NCI-H2227 (cell line): Measurements from ENCODE around the gene PSD4.

ENCODE experiments used
- DNase-seq: peaks from one replicate; lab custom pipeline; 2025; ENCODE audit not compliant: unreplicated experiment; lab: John Stamatoyannopoulos, UW

The PSD4 gene

GRCh38 chr2:113141451-113141850, 32.3 kb upstream of the PSD4 start:
- no peak for DNase-seq

GRCh38 chr2:113142290-113142689, 31.5 kb upstream of the PSD4 start:
- DNase-seq = no peak

- DNase-seq = no peak
Observed at GRCh38 chr2:113144259-113144658, 29.5 kb upstream of the PSD4 start.

- no peak for DNase-seq
Observed at GRCh38 chr2:113148606-113149552, 24.9 kb upstream of the PSD4 start.

GRCh38 chr2:113149553-113150257, 24.1 kb upstream of the PSD4 start:
- no peak for DNase-seq

GRCh38 chr2:113150258-113150601, 23.5 kb upstream of the PSD4 start:
- DNase-seq = no peak

GRCh38 chr2:113155331-113155730, 18.4 kb upstream of the PSD4 start:
- no peak for DNase-seq

GRCh38 chr2:113156278-113157117, 17.3 kb upstream of the PSD4 start:
- DNase-seq = peak; percentile 35

GRCh38 chr2:113157118-113157896, 16.5 kb upstream of the PSD4 start:
- peak; percentile 51 for DNase-seq

- no peak for DNase-seq
Observed at GRCh38 chr2:113157897-113158753, 15.6 kb upstream of the PSD4 start.

- no peak for DNase-seq
Observed at GRCh38 chr2:113158884-113159553, 14.8 kb upstream of the PSD4 start.

- DNase-seq = no peak
Observed at GRCh38 chr2:113160248-113160647, 13.5 kb upstream of the PSD4 start.

GRCh38 chr2:113160962-113161361, 12.8 kb upstream of the PSD4 start:
- no peak for DNase-seq

GRCh38 chr2:113162173-113162572, 11.6 kb upstream of the PSD4 start:
- DNase-seq = no peak

GRCh38 chr2:113162869-113163268, 10.9 kb upstream of the PSD4 start:
- no peak for DNase-seq

GRCh38 chr2:113164215-113164929, 9.4 kb upstream of the PSD4 start:
- no peak for DNase-seq

- DNase-seq = no peak
Observed at GRCh38 chr2:113164930-113165585, 8.7 kb upstream of the PSD4 start.

GRCh38 chr2:113166187-113166645, 7.6 kb upstream of the PSD4 start:
- DNase-seq = no peak
